GM10847 (cell line): ENCODE measurements around the gene PANK1.

ENCODE experiments used
- POLR2A ChIP-seq: IDR thresholded peaks from 2 replicates; pipeline ENCODE4 v1.6.1; 2011; ENCODE audit not compliant: insufficient read length; ENCODE audit errors: extremely low read depth

PANK1 gene

GRCh38 chr10:89574368-89574767 is 70.7 kb downstream of the PANK1 start:
- no peak for TF ChIP-seq POLR2A

DNA sequence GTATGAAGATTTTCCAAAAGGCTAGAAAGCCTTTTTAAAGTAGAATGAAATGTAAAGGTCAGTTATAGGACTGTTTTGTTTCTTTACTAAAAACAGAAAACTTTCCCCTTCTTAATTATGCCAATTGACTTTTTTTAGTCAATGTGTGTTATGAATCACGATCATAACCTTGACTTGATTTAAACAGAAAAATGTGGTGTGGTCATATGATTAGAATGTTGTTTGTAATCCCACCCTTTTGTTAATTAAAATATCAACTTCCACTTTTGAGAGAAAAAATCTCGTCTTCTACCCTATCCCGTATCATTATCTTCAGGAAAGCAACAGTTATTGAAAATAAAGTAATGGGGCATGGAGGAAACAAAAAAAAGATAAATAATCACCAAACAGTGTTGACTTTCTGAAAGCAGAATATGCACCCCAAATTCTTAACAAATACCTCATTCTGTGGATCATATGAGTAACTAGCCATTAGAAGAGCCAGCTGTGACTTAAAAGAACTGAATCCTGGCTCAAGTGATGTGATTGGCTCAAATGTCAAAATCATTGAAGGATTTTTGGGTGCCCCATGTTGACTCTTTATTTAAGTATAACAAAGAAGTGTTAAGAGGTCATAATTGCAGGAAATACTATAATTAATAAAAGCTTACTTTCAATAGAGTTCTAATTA is 77.3 kb downstream of the PANK1 start:
- TF ChIP-seq POLR2A: no peak

DNA sequence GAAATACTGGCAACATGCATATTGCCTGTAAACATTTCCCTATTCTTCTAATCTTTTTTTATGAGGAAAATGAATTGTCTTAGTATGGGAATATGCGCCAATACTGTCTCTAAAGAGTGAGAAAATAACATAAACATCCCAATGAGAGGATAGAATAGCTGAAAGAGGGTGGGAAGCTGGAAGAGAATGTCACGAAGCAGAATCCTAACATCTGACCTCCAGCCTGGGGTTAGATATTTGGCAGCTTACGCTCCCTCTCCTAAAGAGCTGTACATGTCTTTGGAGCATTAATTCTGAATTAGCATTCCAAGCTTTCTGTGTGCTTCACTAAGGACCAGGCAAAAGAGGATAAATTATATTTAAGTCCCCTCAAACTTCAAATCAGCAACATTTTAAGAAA is 78.0 kb downstream of the PANK1 start:
- no peak for TF ChIP-seq POLR2A

GRCh38 chr10:89566095-89566950 is 78.7 kb downstream of the PANK1 start:
- no peak for TF ChIP-seq POLR2A

- no peak for TF ChIP-seq POLR2A
Measured at GRCh38 chr10:89565180-89565579, 79.9 kb downstream of the PANK1 start.

DNA sequence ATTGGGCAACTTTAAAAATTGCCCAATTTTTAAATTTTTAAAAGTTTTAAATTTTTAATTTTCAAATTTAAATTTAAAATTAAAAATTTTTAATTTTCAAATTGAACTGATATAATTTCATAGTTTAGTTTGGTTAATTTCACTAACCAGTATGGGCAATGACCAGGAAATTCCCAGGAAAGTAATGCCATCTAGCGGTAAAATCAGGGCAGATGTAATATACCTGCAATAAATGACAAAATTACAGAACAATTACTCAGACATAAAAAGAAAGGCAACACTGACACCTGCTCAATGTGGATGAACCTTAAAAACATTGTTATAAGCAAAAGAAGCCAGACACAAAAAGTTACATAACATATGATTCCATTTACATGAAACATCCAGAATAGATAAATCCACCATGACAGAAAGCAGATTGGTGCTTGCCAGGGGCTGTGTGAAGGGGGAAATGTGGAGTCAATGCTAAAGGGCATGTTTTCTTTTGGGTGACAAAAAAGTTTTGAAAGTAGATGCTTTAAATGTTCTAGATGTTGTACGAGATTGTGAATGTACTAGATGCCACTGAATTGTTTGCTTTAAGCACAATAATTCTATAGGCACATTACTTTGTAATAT is 81.1 kb downstream of the PANK1 start:
- TF ChIP-seq POLR2A: no peak

GRCh38 chr10:89563311-89563710 is 81.7 kb downstream of the PANK1 start:
- no peak for TF ChIP-seq POLR2A

DNA sequence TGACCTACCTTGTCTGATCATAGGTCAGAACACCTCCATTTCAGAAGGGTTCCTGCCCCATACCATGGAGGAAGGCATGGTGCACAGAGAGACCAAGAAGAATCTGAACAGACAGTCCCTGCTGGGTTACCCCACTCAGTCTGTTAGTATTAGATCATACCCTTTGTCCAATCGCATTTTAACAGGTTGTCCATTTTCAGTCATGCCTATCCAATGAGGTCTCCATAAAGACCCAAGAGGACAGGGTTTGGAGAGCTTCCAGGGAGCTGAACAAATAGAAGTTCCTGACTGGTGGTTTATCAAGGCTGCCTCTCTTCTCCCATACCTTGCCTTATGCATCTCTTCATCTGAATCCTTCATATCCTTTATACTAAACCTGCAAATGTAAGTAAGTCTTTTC is 88.4 kb downstream of the PANK1 start:
- TF ChIP-seq POLR2A: no peak

DNA sequence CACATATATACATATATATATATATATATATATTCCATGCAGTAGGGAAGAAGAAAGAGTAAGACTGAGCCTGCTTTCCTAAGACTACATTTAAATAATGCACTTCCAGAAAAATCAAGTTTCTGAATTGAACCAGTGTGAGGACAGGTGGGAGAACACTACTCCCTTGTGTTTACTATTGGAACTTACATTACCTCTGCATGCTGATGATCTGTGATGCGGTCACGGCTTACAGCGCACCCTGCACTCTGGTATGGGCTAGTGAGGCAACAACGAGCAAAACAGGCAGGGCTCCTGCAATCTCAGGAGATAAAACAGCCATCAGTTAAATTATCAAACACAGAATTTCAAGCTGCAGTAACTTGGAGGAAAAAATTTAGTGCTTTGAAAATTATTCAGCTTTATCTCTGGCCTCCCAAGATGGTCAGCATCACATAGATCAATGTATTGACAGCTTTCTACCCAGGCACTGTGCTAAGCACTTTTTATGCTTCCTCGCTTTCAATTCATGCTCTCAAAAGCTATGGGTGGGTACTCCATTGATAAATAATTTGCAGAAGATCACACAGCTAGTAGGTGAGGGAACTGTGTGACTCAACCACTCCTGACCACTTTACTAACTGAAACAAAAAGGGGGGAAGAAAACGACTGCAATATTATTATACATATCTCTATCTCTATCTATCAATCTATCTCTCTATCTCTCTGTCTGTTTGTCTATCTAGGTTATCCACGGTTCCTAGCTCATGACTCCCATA is 89.2 kb downstream of the PANK1 start:
- no peak for TF ChIP-seq POLR2A

- TF ChIP-seq POLR2A: no peak
Measured at GRCh38 chr10:89554433-89554832, 90.6 kb downstream of the PANK1 start.

DNA sequence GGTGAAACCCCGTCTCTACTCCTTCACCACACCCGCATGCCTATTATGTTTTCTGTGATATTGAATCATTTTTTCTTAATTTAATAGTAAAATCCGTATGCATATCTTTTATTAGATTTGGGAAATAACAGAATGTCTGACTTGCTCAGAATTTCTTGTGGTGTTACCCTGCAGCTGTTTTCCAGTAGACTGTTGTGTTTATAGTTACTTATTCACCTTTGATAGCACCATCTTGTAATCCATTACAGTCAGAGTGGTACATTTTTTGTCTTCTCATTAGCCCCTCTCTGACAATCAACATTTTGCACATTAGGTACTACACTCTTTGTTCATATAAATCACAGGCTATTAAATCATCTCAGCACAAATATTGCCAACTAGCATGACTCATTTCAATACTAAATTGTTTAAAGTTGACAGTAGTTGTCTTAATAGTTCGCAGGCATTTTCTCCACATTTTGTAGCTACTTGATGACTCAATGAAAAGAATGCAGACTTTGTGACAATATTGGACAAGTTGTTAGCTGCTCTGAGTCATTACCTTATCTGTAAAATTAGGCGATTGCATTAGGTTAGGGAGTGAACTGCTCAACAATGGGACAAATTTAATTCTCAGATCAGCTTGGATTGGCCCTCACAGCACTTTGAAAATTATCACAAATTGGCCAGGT is 91.8 kb downstream of the PANK1 start:
- TF ChIP-seq POLR2A: no peak

GRCh38 chr10:89552213-89552612 is 92.8 kb downstream of the PANK1 start:
- TF ChIP-seq POLR2A: no peak

DNA sequence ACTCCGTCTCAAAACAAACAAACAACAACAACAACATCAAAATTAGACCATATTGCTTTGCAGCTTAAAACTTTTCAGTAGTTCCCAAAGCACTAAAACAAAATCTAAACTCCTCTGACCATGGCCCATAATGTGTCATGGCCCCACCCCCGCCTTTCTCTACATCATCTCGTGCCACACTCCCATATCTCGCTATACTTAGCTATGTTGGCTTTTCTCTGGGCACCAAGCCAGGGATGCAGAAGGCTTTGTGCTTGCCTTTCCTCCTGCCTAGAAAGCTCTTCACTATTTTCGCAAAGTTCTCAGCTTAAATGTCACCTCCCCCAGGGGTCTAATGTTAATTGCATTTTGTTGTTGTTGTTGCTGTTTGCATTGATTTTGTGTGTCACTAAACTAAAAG is 94.5 kb downstream of the PANK1 start:
- no peak for TF ChIP-seq POLR2A

DNA sequence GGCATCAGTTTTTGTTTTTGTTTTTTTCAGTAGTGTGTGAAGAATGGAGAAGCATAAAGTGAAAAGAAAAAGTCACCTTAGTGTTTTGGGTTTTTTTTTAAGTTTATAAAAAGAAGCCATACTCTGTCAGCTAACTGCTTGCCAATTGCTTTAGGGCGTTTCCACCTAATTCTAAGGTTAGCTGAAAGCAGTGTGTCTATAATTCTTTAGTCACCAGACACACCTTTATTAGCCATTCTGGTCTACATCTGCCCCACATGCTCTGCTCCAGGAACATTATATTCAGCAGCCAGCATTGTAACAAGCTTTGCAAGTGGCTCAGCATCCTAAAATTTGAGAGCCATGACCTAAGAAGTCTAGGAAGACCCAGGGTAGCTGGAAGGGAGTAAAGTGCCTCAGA is 95.5 kb downstream of the PANK1 start:
- TF ChIP-seq POLR2A: no peak

GRCh38 chr10:89548673-89549072 is 96.4 kb downstream of the PANK1 start:
- no peak for TF ChIP-seq POLR2A
